ENCODE data around the gene P2RX5. TPM values are rescaled to one million over a fixed set of nuclear protein-coding genes. Genes with fewer than 3 reads are reported as not detected.

Gene P2RX5
- total and polyA plus RNA-seq, 2 experiments from 2014 or later: 7.5 to 13.6 TPM

GRCh38 chr17:3710951-3711383 lies 15.0 kb upstream of the P2RX5 start (continued):
- no peak for TF ChIP-seq ZNF462 (CRISPR knock-in tag; IDR thresholded peaks at IDR 0.05)
- TF ChIP-seq ETS1 (IDR thresholded peaks at IDR 0.05): no peak
- no peak for TF ChIP-seq EZH2 (IDR thresholded peaks at IDR 0.05; ENCODE audit: low read depth, unreplicated experiment)
- TF ChIP-seq ZNF114 (CRISPR knock-in tag; IDR thresholded peaks at IDR 0.05): no peak
- TF ChIP-seq CTCF (conservative IDR thresholded peaks at IDR 0.05; ENCODE audit: low read depth in 2 of 2): no peak

- no peaks in the 10 kb centered on the region for H3F3A ChIP-seq (replicated peaks; ENCODE audit: low read depth)
- Mint-ChIP-seq H3K4me1 (no peaks in the 10 kb centered on the region; the same call in 1 of the 3 replicates), H3K27me3 (ENCODE audit: insufficient read depth, low read depth, poor library complexity) (peaks cover 11% of the 10 kb centered on the region), H3K9me3 (no peaks in the 10 kb centered on the region), H3K36me3 (ENCODE audit: low read depth) (peaks cover 5% of the 10 kb centered on the region), H3K27ac (no peak overlapping the region), H3K4me3 (no peak overlapping the region)
- no peaks in the 10 kb centered on the region for H3K79me2 ChIP-seq (replicated peaks; ENCODE audit: insufficient read depth)
- H2AFZ ChIP-seq: no peak overlapping the region
- no peaks in the 10 kb centered on the region for H3K36me3 ChIP-seq (ENCODE audit: insufficient read depth)
- H3K4me1 ChIP-seq (ENCODE audit: insufficient read depth): no peaks in the 10 kb centered on the region
- no peak overlapping the region for H3K4me2 ChIP-seq
- H4K20me1 ChIP-seq (replicated peaks; ENCODE audit: insufficient read depth): peaks cover 5% of the 10 kb centered on the region; the same call in 1 of the 2 replicates
- H3K27ac ChIP-seq (ENCODE audit: low read depth): no peak overlapping the region
- H3K9me2 ChIP-seq (ENCODE audit: insufficient read depth): no peaks in the 10 kb centered on the region
- H3K27me3 ChIP-seq (ENCODE audit: insufficient read depth): no peaks in the 10 kb centered on the region
- no peak overlapping the region for H3K4me3 ChIP-seq
- ATAC-seq: no peak
- no peak for DNase-seq (ENCODE audit: low spot score)
- TF ChIP-seq ZNF331 (CRISPR knock-in tag; IDR thresholded peaks at IDR 0.05; ENCODE audit: low read depth): no peak
- TF ChIP-seq ETS1 (IDR thresholded peaks at IDR 0.05): no peak
- TF ChIP-seq STAT1 (IDR thresholded peaks at IDR 0.05; ENCODE audit: unreplicated experiment): no peak
Observed at GRCh38 chr17:3708366-3708765, 12.4 kb upstream of the P2RX5 start.

Measured in GM23338 (cell line).